ENCODE results near the gene NDUFS8. TPM values are rescaled to one million over a fixed set of nuclear protein-coding genes. Genes with fewer than 3 reads are reported as not detected.
A peak's percentile ranks its signal among the peaks of the same experiment; 100 is the strongest.

The NDUFS8 gene
- total RNA-seq, 1 experiment from 2014 or later, result 221 TPM

DNA sequence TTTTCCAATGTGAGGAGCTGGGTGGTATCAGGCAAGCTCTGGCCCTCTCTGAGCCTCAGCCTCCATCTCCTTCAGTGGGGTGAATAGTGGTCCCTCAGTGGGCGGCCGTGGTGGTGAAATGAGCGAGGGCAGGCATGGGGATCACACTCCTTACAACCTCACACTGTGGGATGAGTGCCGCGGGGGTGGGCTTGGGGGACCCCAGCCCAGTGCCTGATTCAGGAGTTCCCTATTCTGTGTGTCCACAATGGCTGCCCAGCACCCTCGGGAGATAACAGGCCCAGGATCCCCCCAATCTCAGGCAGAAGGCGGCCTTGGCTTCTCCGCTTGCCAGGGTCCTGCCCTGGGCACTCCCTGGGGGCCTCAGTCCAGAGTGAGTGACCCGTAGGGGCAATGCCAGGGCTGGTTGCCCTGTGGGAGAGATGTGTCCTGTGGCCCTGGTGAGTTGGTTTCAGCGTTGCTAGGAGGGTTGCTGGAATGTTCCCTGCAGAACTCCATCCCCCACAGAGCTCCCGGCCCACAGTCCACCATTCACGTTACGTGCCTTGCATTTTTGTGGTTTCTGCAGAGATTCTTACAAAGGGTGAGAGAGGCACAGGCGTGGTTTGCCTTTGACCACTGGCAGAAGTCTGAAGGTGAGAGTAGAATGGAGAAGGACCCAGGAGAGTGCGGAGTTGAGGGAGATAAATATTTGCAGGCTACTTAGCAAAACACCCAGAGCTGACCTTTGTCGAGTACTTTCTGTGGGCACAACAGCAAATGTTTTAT is 17.5 kb upstream of the NDUFS8 start (continued):
- TF ChIP-seq FOXK1 (CRISPR knock-in tag; IDR thresholded peaks at IDR 0.05) (no peak), ZNF416 (CRISPR knock-in tag; IDR thresholded peaks at IDR 0.05) (no peak), FOXJ3 (CRISPR knock-in tag; IDR thresholded peaks at IDR 0.05; ENCODE audit: borderline replicate concordance) (no peak), ZNF671 (CRISPR knock-in tag; IDR thresholded peaks at IDR 0.05) (no peak), RELA (CRISPR knock-in tag; IDR thresholded peaks at IDR 0.05; ENCODE audit: borderline replicate concordance) (no peak), OVOL2 (CRISPR knock-in tag; IDR thresholded peaks at IDR 0.05; ENCODE audit: borderline replicate concordance) (no peak)
- TF ChIP-seq, protein P1, sequence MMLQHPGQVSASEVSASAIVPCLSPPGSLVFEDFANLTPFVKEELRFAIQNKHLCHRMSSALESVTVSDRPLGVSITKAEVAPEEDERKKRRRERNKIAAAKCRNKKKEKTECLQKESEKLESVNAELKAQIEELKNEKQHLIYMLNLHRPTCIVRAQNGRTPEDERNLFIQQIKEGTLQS (CRISPR knock-in tag; conservative IDR thresholded peaks at IDR 0.05), result no peak
- TF ChIP-seq, protein P2, sequence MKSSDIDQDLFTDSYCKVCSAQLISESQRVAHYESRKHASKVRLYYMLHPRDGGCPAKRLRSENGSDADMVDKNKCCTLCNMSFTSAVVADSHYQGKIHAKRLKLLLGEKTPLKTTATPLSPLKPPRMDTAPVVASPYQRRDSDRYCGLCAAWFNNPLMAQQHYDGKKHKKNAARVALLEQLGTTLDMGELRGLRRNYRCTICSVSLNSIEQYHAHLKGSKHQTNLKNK (CRISPR knock-in tag; IDR thresholded peaks at IDR 0.05), result no peak
- TF ChIP-seq, protein P3, sequence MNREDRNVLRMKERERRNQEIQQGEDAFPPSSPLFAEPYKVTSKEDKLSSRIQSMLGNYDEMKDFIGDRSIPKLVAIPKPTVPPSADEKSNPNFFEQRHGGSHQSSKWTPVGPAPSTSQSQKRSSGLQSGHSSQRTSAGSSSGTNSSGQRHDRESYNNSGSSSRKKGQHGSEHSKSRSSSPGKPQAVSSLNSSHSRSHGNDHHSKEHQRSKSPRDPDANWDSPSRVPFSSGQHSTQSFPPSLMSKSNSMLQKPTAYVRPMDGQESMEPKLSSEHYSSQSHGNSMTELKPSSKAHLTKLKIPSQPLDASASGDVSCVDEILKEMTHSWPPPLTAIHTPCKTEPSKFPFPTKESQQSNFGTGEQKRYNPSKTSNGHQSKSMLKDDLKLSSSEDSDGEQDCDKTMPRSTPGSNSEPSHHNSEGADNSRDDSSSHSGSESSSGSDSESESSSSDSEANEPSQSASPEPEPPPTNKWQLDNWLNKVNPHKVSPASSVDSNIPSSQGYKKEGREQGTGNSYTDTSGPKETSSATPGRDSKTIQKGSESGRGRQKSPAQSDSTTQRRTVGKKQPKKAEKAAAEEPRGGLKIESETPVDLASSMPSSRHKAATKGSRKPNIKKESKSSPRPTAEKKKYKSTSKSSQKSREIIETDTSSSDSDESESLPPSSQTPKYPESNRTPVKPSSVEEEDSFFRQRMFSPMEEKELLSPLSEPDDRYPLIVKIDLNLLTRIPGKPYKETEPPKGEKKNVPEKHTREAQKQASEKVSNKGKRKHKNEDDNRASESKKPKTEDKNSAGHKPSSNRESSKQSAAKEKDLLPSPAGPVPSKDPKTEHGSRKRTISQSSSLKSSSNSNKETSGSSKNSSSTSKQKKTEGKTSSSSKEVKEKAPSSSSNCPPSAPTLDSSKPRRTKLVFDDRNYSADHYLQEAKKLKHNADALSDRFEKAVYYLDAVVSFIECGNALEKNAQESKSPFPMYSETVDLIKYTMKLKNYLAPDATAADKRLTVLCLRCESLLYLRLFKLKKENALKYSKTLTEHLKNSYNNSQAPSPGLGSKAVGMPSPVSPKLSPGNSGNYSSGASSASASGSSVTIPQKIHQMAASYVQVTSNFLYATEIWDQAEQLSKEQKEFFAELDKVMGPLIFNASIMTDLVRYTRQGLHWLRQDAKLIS (CRISPR knock-in tag; IDR thresholded peaks at IDR 0.05; ENCODE audit: borderline replicate concordance), result no peak

DNA sequence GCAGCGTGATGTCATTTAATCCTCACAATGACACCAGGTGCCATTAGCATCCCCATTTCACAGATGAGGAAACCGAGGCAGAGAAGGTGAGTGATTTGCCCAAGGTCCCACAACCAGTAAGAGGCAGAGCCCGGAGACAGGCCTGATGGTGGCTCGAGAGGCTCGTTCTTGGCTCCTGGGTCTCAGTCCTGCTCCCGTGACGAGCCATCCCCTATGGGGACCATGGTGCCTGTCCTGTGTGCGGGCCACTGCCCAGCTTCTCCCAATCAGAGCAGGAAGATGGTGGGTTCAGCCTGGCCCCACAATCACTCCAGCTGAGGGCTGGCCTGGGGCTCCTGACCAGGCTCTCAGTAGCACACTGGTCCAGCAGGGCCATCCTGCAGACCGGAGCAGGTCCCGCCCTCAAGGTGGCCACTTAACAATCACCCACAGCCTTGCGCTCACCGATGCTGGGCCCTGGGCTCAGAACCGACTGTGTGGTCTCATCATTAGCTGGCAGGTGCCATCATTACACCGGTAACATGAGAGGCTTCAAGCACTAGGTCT is 16.8 kb upstream of the NDUFS8 start:
- Mint-ChIP-seq H3K27me3 (ENCODE audit: low read depth) (no peaks in the 10 kb centered on the region), H3K4me3 (no peak overlapping the region), H3K36me3 (no peaks in the 10 kb centered on the region), H3K27ac (peak overlapping the region; percentile 33; the same call in 1 of the 2 replicates), H3K4me1 (peaks cover 19% of the 10 kb centered on the region), H3K9me3 (no peaks in the 10 kb centered on the region)
- DNase-seq (ENCODE audit: low spot score), result no peak
- no peak for ATAC-seq
- TF ChIP-seq JAZF1 (CRISPR knock-in tag; IDR thresholded peaks at IDR 0.05), result no peak
- no peak for TF ChIP-seq JUN (CRISPR knock-in tag; IDR thresholded peaks at IDR 0.05)
- TF ChIP-seq ZNF416 (CRISPR knock-in tag; IDR thresholded peaks at IDR 0.05), result no peak
- TF ChIP-seq PRRX2 (CRISPR knock-in tag; IDR thresholded peaks at IDR 0.05), result no peak
- TF ChIP-seq NR3C1 (CRISPR knock-in tag; conservative IDR thresholded peaks at IDR 0.05; ENCODE audit: low read depth), result no peak
- TF ChIP-seq ZNF396 (CRISPR knock-in tag; IDR thresholded peaks at IDR 0.05; ENCODE audit: borderline replicate concordance), result no peak
- TF ChIP-seq, protein P4, sequence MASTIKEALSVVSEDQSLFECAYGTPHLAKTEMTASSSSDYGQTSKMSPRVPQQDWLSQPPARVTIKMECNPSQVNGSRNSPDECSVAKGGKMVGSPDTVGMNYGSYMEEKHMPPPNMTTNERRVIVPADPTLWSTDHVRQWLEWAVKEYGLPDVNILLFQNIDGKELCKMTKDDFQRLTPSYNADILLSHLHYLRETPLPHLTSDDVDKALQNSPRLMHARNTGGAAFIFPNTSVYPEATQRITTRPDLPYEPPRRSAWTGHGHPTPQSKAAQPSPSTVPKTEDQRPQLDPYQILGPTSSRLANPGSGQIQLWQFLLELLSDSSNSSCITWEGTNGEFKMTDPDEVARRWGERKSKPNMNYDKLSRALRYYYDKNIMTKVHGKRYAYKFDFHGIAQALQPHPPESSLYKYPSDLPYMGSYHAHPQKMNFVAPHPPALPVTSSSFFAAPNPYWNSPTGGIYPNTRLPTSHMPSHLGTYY (CRISPR knock-in tag; IDR thresholded peaks at IDR 0.05), result no peak
- no peak for TF ChIP-seq TEAD1 (CRISPR knock-in tag; IDR thresholded peaks at IDR 0.05)
- TF ChIP-seq, protein P5, sequence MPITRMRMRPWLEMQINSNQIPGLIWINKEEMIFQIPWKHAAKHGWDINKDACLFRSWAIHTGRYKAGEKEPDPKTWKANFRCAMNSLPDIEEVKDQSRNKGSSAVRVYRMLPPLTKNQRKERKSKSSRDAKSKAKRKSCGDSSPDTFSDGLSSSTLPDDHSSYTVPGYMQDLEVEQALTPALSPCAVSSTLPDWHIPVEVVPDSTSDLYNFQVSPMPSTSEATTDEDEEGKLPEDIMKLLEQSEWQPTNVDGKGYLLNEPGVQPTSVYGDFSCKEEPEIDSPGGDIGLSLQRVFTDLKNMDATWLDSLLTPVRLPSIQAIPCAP (CRISPR knock-in tag; IDR thresholded peaks at IDR 0.05), result no peak
- no peak for TF ChIP-seq KAT7 (CRISPR knock-in tag; IDR thresholded peaks at IDR 0.05; ENCODE audit: borderline replicate concordance)
- no peak for TF ChIP-seq NFATC4 (CRISPR knock-in tag; IDR thresholded peaks at IDR 0.05)
- TF ChIP-seq, protein P6, sequence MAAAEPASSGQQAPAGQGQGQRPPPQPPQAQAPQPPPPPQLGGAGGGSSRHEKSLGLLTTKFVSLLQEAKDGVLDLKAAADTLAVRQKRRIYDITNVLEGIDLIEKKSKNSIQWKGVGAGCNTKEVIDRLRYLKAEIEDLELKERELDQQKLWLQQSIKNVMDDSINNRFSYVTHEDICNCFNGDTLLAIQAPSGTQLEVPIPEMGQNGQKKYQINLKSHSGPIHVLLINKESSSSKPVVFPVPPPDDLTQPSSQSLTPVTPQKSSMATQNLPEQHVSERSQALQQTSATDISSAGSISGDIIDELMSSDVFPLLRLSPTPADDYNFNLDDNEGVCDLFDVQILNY (CRISPR knock-in tag; IDR thresholded peaks at IDR 0.05), result no peak
- POLR2A ChIA-PET, result no interaction called here
- CTCF ChIA-PET, result interaction anchor here (1.3 kb wide), 2 partner anchors 12 to 20 kb away, joined by 3 to 5 read pairs; no protein-coding TSS in a partner anchor

Data from WTC11 (cell line).